Measurements from ENCODE around the gene LDLRAD1.

LDLRAD1 gene

GRCh38 chr1:54013393-54014008 is 4.5 kb downstream of the LDLRAD1 start:
- peaks cover 0 to 56% of the 10 kb centered on the region in 2 donors for H3K27me3 ChIP-seq
- no peaks in the 10 kb centered on the region for H3K4me1 ChIP-seq
- no peak overlapping the region for H3K4me3 ChIP-seq
- H3K9me3 ChIP-seq, result no peaks in the 10 kb centered on the region
- no peaks in the 10 kb centered on the region for H3K36me3 ChIP-seq
- H3K27ac ChIP-seq, result no peak overlapping the region
- TF ChIP-seq, protein P1, sequence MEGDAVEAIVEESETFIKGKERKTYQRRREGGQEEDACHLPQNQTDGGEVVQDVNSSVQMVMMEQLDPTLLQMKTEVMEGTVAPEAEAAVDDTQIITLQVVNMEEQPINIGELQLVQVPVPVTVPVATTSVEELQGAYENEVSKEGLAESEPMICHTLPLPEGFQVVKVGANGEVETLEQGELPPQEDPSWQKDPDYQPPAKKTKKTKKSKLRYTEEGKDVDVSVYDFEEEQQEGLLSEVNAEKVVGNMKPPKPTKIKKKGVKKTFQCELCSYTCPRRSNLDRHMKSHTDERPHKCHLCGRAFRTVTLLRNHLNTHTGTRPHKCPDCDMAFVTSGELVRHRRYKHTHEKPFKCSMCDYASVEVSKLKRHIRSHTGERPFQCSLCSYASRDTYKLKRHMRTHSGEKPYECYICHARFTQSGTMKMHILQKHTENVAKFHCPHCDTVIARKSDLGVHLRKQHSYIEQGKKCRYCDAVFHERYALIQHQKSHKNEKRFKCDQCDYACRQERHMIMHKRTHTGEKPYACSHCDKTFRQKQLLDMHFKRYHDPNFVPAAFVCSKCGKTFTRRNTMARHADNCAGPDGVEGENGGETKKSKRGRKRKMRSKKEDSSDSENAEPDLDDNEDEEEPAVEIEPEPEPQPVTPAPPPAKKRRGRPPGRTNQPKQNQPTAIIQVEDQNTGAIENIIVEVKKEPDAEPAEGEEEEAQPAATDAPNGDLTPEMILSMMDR (IDR thresholded peaks at IDR 0.05), result no peak
- peak in 1 of 2 donors; percentile 27 for DNase-seq
- intact Hi-C loops (cut with DNase I; ENCODE audit: low total_unique reads), result no loop called here

DNA sequence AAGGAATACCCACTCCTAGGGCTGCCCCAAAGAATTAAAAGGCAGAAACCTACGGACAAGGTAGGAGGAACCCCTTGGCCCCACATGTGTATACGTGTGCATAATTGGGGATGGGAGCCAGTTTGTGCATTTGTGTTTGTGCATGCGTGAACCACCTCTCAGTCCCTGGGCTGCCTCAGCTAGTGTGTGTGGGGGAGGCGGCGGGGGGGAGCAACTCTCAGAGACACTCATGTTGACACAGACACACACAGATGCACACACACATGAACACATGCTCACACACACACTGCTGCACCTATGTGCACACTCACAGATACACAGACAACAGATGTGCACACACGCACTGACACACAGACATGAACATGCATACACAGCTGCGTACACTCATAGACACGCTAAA is 5.1 kb downstream of the LDLRAD1 start:
- H3K36me3 ChIP-seq, result no peaks in the 10 kb centered on the region
- intact Hi-C loops (cut with DNase I; ENCODE audit: low total_unique reads), result no loop called here
- TF ChIP-seq, protein P1 (IDR thresholded peaks at IDR 0.05), result no peak
- no peak overlapping the region for H3K4me3 ChIP-seq
- DNase-seq, result peak in 1 of 2 donors; percentile 44
- H3K9me3 ChIP-seq, result no peaks in the 10 kb centered on the region
- H3K4me1 ChIP-seq, result no peaks in the 10 kb centered on the region
- peaks cover 0 to 60% of the 10 kb centered on the region in 2 donors for H3K27me3 ChIP-seq
- H3K27ac ChIP-seq, result no peak overlapping the region

GRCh38 chr1:54012008-54012325 is 6.0 kb downstream of the LDLRAD1 start:
- peak in 1 of 2 donors; percentile 48 for DNase-seq
- H3K27me3 ChIP-seq, result peaks cover 0 to 57% of the 10 kb centered on the region in 2 donors
- H3K9me3 ChIP-seq, result no peaks in the 10 kb centered on the region
- TF ChIP-seq, protein P1 (IDR thresholded peaks at IDR 0.05), result no peak
- H3K27ac ChIP-seq, result no peak overlapping the region
- H3K4me1 ChIP-seq, result no peaks in the 10 kb centered on the region
- H3K4me3 ChIP-seq, result no peak overlapping the region
- H3K36me3 ChIP-seq, result no peaks in the 10 kb centered on the region
- intact Hi-C loops (cut with DNase I; ENCODE audit: low total_unique reads), result no loop called here

DNA sequence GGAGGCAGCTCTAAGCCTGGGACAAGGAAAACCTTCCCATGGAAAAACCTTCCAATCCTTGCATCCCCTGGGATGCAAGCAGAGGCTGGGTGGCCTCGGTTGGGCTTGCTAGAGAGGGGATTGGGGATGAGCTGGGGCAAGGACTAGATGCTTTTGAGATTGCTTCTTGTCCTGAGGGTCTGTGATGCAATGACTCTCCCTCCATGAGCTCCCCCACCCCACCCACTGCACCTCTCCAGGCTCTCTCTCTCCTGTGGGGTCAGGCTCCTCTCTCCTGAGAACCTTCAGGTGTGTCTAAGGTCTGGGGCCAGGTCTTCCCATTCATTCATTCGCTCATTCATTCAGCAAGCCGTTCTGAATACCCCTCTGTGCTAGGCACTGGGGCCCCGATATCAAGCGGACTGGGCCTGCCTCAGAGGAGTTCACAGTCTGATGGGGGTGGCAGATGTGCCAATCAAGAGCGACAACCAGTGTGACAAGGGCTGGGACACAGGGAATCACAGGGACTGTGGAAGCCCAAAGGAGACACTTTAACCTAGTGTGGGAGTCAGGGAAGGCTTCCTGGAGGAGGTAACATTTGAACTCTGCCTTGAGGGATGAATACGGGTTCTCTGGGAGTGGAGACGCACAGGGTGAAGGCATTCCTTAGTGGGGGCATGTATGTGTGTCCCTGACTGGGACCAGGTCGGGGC is 6.5 kb downstream of the LDLRAD1 start:
- Histone ChIP-seq H3K4me1 (no peaks in the 10 kb centered on the region), H3K27ac (no peak overlapping the region), H3K36me3 (no peaks in the 10 kb centered on the region), H3K4me3 (no peak overlapping the region), H3K9me3 (no peaks in the 10 kb centered on the region), H3K27me3 (peaks cover 0 to 52% of the 10 kb centered on the region in 2 donors)
- TF ChIP-seq, protein P1 (IDR thresholded peaks at IDR 0.05), result no peak
- intact Hi-C loops (cut with DNase I; ENCODE audit: low total_unique reads), result no loop called here
- DNase-seq, result peak in 1 of 2 donors; percentile 32

DNA sequence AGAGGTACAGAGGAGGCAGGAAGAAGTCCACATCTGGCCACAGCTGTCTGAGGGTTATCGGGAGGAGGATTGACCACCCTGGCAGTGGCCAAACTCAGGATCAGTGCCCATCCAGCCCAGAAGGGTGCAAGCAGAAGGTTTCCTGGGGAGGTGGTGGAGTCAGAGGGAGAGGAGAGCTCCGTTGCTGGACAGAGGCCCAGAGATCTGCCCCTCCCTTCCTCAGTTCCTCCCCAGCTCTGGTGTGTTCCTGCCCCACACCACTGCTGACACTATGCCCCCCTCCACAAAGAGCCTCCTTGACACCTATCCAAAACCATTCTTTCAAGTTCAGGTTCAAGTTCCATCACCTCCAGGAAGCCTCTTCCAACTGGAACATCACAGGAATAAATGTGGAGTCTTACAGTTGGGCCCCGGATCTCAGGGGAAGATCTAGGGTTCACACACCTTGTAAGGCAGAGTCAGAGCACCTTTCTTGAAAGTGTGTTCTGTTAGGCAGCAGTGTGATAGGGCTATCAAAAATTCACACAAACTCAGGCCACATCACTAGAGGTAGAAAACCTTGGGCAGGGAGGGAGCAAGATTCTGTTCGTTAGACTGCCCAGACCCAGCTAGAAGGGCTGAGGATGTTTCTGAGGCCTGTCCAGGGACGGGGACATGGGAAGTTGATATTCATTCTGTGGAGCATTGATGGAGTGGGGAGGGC is 7.4 kb downstream of the LDLRAD1 start:
- Histone ChIP-seq H3K27me3 (peaks cover 0 to 48% of the 10 kb centered on the region in 2 donors), H3K4me3 (no peak overlapping the region), H3K27ac (no peak overlapping the region), H3K4me1 (no peaks in the 10 kb centered on the region), H3K9me3 (no peaks in the 10 kb centered on the region), H3K36me3 (no peaks in the 10 kb centered on the region)
- DNase-seq, result no peak
- TF ChIP-seq, protein P1 (IDR thresholded peaks at IDR 0.05), result no peak
- intact Hi-C loops (cut with DNase I; ENCODE audit: low total_unique reads), result no loop called here

All from tibial artery (tissue), 4 donors.